ENCODE results near the gene RANBP1.

The RANBP1 gene

DNA sequence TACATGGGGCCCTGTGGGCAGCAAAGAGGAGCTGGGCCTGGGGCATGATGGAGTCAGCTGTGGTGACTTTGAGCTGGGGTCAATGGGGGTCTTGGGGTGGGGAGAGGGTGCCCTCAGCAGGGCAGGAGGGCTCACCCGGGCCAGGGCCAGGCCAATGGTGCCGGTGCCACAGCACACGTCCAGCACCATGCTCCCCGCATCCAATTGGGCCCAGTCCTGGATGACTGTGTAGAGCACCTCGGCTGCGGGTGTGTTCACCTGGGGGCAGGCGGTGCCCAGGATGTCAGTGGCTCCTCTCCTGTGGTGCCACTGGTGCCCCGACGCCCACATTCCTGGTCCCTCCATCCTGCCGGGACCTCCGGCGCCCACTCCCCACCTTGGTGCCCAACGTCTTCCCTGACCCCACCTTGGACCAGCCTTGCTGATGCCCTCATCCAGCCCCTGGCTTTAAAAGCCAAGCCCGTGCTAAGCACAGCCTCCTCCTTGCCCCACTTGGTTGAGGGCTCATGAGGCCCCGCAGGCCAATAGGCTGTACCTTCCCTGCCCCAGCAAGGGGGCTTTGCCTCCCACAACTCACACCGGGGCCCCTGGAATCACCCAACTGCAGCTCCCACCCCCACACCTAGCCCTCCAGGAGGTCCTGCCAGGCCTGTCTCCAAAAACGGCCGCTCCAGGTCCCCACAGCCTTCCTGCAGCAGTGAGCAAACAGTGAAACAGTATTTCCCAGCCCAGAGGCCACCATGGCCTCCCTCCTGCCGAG, 2.2 kb upstream of the RANBP1 start:
- no peak for DNase-seq (ENCODE audit: low read depth)
- TF ChIP-seq, protein P1, sequence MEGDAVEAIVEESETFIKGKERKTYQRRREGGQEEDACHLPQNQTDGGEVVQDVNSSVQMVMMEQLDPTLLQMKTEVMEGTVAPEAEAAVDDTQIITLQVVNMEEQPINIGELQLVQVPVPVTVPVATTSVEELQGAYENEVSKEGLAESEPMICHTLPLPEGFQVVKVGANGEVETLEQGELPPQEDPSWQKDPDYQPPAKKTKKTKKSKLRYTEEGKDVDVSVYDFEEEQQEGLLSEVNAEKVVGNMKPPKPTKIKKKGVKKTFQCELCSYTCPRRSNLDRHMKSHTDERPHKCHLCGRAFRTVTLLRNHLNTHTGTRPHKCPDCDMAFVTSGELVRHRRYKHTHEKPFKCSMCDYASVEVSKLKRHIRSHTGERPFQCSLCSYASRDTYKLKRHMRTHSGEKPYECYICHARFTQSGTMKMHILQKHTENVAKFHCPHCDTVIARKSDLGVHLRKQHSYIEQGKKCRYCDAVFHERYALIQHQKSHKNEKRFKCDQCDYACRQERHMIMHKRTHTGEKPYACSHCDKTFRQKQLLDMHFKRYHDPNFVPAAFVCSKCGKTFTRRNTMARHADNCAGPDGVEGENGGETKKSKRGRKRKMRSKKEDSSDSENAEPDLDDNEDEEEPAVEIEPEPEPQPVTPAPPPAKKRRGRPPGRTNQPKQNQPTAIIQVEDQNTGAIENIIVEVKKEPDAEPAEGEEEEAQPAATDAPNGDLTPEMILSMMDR (IDR thresholded peaks at IDR 0.05; ENCODE audit: insufficient read depth, low read depth, low read length, missing control alignments) = no peak
- no peak overlapping the region for H3K4me3 ChIP-seq (ENCODE audit: low read length)

- no peak for DNase-seq (ENCODE audit: low read depth)
- TF ChIP-seq, protein P1 (IDR thresholded peaks at IDR 0.05; ENCODE audit: insufficient read depth, low read depth, low read length, missing control alignments) = no peak
- no peak overlapping the region for H3K4me3 ChIP-seq (ENCODE audit: low read length)
These were observed 1.1 kb upstream of the RANBP1 start for GRCh38 chr22:20114506-20115475.

DNA sequence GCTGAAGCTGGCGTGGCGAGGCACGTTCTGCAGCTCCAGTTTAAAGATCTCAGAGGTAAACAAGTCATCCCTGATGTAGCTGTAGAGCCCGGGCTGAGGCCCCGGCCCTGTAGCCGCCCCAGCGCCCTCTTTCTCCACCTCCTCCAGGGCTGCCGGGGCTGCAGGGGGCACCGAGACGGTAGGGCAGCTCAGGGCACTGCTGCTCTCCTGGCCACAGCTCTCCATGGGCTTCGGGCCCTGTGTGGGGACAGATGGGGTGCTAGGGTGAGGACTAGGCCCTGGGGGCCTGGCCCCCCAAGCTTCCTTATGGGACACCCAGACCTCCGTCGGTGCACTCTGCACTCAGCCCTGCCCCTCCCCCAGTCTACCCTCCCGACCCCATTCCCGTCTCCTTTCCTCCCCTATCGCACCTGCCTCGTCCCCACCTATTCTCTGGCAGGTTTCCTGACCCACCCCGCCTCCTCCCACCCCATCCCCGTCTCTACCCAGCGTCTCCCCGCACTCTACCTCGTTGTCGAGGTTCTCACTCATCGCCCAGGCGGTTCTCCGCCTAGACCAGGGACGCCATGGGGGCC, 559 bp downstream of the RANBP1 start:
- DNase-seq (ENCODE audit: low read depth) = no peak
- TF ChIP-seq, protein P1 (IDR thresholded peaks at IDR 0.05; ENCODE audit: insufficient read depth, low read depth, low read length, missing control alignments) = no peak
- H3K4me3 ChIP-seq (ENCODE audit: low read length) = peak overlapping the region; percentile 80

DNA sequence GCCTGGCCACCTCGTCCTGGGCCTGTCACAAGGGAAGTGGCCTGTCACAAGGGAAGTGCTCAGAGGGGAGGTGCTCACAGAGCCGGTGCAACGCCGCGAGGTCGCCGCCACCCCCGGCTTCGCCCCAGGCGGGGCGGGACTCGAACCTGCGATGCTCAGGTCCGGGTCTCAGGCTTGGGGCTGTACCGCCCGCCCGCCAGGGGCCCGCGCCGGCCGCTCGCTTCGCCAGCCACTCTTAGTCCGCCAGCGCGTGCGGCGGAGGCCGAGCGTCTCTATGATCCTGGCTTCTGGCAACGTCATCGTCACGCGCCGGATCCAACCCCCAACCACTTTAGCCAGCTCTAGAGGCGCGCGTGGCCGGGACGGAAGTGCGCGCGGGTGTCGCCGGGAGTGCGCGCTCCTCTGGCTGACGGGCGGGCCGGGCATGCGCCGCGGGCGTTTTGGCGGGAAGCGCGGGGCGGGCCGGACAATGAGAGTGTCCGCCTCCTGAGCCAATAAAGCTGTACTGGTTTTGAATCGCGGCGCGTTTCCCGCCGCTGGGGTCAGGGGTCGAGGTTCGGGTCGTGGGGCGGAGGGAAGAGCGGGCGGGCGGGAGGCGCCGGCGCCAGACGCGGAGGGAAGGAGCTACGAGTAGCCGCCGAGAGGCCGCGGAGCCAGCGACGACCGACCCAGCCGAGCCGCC, 1.2 kb downstream of the RANBP1 start, which contains the start of gene TRMT2A:
TSS of gene TRMT2A (minus strand) at position 276 of the 682 bp plus-strand sequence. CDS start 320 bp downstream, outside the sequence.
- TF ChIP-seq, protein P1 (IDR thresholded peaks at IDR 0.05; ENCODE audit: insufficient read depth, low read depth, low read length, missing control alignments) = no peak
- DNase-seq (ENCODE audit: low read depth) = peak; percentile 99
- H3K4me3 ChIP-seq (ENCODE audit: low read length) = peak within 1 kb of the TSS; percentile 80

DNA sequence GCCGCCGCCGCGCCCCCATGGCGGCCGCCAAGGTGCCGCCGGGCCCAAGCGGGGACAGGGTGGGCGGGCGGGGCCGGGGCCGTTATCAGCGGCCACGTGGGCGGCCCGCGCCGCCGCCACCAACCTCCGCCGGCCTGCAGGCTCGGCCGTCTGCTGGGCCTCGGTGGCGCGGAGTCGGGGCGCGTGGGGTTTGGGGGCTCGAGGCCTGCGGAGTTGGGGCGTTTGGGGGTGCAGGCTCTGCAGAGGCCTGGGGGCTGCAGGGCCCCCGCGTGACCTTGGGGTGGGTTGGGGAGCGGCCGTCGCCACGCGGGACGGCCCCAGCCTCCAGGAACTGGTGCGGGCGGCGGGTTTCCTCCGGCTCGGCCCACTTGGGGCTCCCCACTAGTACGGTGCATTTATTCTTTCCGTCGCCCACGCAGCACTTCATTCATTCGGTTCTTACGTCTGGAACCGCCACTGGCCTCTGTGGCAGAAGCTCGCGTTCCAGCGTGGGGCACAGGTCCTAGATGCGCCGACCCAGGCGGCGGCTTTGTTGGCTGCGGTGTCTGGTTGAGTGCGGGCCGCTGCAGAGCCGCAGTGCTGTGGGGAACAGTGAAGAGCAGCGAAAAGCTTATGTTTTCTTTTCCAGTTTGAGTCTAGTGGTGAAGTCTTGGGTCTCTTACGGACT, 1.9 kb downstream of the RANBP1 start:
- TF ChIP-seq, protein P1 (IDR thresholded peaks at IDR 0.05; ENCODE audit: insufficient read depth, low read depth, low read length, missing control alignments) = no peak
- peak overlapping the region; percentile 78 for H3K4me3 ChIP-seq (ENCODE audit: low read length)
- peak; percentile 46 for DNase-seq (ENCODE audit: low read depth)
